Measurements from ENCODE around the gene HAL. TPM values are rescaled to one million over a fixed set of nuclear protein-coding genes. Genes with fewer than 3 reads are reported as not detected.

HAL gene, protein sequence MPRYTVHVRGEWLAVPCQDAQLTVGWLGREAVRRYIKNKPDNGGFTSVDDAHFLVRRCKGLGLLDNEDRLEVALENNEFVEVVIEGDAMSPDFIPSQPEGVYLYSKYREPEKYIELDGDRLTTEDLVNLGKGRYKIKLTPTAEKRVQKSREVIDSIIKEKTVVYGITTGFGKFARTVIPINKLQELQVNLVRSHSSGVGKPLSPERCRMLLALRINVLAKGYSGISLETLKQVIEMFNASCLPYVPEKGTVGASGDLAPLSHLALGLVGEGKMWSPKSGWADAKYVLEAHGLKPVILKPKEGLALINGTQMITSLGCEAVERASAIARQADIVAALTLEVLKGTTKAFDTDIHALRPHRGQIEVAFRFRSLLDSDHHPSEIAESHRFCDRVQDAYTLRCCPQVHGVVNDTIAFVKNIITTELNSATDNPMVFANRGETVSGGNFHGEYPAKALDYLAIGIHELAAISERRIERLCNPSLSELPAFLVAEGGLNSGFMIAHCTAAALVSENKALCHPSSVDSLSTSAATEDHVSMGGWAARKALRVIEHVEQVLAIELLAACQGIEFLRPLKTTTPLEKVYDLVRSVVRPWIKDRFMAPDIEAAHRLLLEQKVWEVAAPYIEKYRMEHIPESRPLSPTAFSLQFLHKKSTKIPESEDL
- 0.19 and 1.7 TPM in 2 replicates for total RNA-seq (2014; rRNA removed; shearing (Covaris generic))

DNA sequence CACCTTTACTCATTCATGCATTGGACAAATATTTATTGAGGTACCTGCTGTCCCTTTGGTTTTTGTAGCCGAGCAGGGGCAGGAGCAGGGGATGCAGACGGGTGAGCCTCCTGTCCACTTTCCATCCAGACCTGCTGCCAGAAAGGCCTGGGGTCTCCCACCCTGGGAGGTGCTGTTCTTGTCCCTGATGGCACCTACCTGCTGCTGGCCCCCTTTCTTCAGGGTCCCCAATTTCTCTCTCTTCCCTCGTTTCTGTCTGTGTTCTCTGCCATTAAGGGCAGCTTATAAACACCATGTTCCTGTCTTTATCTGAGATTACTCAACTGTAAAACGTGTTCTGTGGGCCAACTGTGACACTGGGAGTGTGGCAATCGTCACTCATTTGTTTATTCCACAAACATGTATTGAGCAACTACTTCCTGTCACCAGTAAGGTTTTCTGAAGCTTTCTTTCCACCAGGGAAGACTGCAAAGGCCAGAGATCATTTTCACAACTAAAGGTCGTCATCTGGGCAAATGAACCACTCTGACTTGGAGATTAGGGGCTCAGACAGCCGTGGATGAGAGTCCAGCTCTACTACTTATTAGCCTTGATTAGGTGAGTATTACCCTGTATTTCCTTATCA, at the start of gene HAL:
Gene HAL (minus strand): TSS at position 311 of the 625 bp plus-strand sequence. CDS start 434 bp downstream, outside the sequence.

DNA sequence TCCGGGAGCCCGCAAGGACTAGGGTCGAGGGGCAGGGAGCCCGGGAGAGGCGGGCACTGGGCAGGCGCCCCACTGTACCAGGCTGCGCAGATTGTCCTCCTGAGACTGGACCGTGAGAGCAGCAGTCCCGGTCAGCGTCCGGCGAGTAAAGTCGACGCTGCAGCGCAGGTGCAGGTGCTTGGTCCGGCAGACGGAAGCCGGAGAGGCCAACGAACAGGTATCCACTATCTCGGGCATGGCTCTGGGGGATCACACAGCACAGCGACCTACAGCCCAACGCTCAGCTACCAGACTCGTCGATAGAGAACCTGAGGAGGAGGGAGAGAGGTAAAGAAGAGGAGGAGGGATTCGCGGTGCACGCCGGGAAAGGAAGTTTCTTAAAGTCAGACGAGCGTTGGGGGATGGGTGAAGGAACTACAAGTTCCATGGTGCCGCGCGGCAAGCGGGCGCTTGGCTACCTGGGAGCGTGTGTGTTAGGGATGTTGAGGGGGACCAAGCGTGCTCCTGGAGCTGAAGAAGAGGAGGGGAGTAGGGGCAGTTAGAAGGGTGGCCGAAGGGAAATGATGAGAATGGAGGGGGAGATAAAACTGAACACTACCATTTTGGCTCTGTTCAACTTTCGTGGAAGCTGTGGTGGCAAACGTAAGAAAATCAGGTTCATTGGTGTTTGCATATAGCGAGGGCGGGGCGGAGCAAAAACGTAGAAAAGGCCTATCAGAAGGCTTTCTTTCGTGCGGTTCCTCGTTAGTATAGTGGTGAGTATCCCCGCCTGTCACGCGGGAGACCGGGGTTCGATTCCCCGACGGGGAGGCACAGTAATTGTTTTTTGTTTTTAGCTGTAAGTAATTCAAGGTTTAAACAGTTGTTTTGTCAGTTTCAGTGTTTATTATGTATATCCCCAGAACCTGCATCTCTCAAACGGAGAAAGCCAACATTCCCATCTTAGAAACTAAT, 39.4 kb upstream of the HAL start, which contains the start of gene LTA4H:
Gene LTA4H (minus strand): TSS at position 305 of the 954 bp plus-strand sequence. CDS start 68 bp downstream, at position 237.

DNA sequence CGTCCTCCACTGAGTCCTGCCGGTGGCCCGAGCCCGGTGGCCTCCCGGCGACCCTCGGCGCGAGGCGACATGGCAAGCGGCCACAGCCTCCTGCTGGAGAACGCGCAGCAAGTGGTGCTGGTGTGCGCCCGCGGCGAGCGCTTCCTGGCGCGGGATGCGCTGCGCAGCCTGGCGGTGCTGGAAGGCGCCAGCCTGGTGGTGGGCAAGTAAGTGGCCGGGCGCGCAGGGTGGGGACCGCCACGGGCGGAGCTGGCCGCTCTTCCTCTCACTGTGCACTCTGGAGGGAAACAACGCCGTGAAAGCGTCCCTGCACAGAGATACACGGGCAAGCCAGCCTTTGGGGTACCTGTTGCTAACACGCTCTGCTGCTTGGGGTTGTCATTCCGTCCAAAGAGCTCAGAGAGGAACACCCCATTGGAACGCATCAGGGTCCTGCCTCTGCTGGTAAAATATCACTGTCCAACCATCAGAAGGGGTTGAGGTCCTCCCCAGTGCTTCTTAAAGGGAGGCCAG, 52.8 kb downstream of the HAL start, which contains the start of gene AMDHD1:
Gene AMDHD1 (plus strand): TSS at position 2 of the 513 bp plus-strand sequence. CDS start 68 bp downstream, at position 70.

DNA sequence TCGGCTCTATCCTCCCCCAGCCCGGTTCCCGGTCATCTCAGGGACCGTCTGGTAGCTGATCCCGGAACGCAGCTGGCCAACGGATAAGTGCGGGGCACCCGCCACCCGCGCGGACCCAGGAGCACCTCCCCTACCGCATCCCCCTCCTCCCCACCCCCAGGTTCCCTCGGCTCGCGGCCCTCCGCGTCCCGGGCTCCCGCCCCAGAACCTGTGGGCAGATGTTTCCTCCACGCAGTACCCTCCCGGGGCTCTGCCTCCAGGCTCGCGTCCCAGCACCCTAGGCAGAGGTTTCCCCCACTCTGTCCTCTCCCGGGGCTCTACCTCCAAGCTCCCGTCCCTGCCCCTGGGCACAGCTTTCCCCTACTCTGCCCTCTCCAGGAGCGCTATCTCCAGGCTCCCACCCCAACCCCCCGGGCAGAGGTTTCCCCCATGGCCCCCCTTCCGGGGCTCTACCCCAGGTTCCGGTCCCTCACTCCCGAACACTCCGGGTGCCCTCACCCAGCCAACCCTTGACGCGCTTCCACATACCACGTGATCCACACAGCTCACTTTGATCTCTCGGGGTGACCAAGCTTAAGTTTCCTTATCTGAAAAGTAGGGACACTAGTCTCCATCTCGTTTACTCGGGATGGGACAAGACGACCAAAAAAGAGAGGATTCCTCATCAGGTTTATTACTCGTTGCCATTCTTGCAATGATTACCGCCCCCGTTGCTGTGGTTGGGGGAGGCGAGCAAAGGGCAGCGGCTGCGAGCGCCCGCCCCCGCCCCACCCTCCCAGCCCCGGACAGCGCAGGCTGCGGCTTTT, 53.4 kb downstream of the HAL start, which contains the start of gene CCDC38:
Gene CCDC38 (minus strand): TSS at position 91 of the 806 bp plus-strand sequence. CDS start 6,105 bp downstream, outside the sequence.

Other genes with a start within 250 kb of the HAL start
- gene NTN4, start 205.6 kb downstream of the HAL start, total RNA-seq (2014; rRNA removed; shearing (Covaris generic)): 11.7 and 21.4 TPM in 2 replicates
- gene SNRPF, start 137.4 kb downstream of the HAL start, total RNA-seq (2014; rRNA removed; shearing (Covaris generic)): 48.0 and 60.3 TPM in 2 replicates
- gene CCDC38, start 53.7 kb downstream of the HAL start, total RNA-seq (2014; rRNA removed; shearing (Covaris generic)): not detected in 2 replicates
- gene AMDHD1, start 53.0 kb downstream of the HAL start, total RNA-seq (2014; rRNA removed; shearing (Covaris generic)): 0.40 and 0.45 TPM in 2 replicates
- gene LTA4H, start 39.2 kb upstream of the HAL start, total RNA-seq (2014; rRNA removed; shearing (Covaris generic)): 64.3 and 68.3 TPM in 2 replicates
- gene ELK3, start 198.0 kb upstream of the HAL start, total RNA-seq (2014; rRNA removed; shearing (Covaris generic)): 23.7 TPM in 2 replicates